ENCODE data around the gene TMEM107.
A peak's percentile ranks its signal among the peaks of the same experiment; 100 is the strongest.

TMEM107 gene

GRCh38 chr17:8138672-8139371, 37.4 kb downstream of the TMEM107 start:
- peak; percentile 40 for TF ChIP-seq CTCF (IDR thresholded peaks at IDR 0.05; ENCODE audit: insufficient read depth, low read length)
- no peak for TF ChIP-seq POLR2AphosphoS5 (IDR thresholded peaks at IDR 0.05; ENCODE audit: low read depth)
- Histone ChIP-seq H3K27me3 (ENCODE audit: insufficient read depth, poor library complexity, severe bottlenecking) (no peaks in the 10 kb centered on the region), H3K27ac (replicated peaks) (peak overlapping the region; percentile 69), H3K4me3 (replicated peaks; ENCODE audit: insufficient read depth, low read length) (peak overlapping the region; percentile 42)
- DNase-seq (ENCODE audit: low read depth in 1 of 2, low spot score in 1 of 2), result peak; percentile 57 to 85

- H3K27ac ChIP-seq (replicated peaks), result no peak overlapping the region; the same call in 1 of the 2 replicates
Observed at GRCh38 chr17:8138374-8138671, 37.9 kb downstream of the TMEM107 start.

GRCh38 chr17:8137645-8138373, 38.4 kb downstream of the TMEM107 start:
- no peaks in the 10 kb centered on the region for H3K27me3 ChIP-seq (ENCODE audit: insufficient read depth, poor library complexity, severe bottlenecking)
- no peak overlapping the region for H3K27ac ChIP-seq (replicated peaks)
- TF ChIP-seq REST (IDR thresholded peaks at IDR 0.05; ENCODE audit: insufficient replicate concordance, low read depth) (no peak), SPI1 (IDR thresholded peaks at IDR 0.05; ENCODE audit: borderline replicate concordance, low read depth) (no peak), CTCF (IDR thresholded peaks at IDR 0.05; ENCODE audit: insufficient read depth, low read length) (no peak), GABPA (IDR thresholded peaks at IDR 0.05; ENCODE audit: low read depth) (no peak), POLR2AphosphoS5 (IDR thresholded peaks at IDR 0.05; ENCODE audit: low read depth) (no peak)
- DNase-seq (ENCODE audit: low read depth in 1 of 2, low spot score in 1 of 2), result no peak
- peak overlapping the region; percentile 40 for H3K4me3 ChIP-seq (replicated peaks; ENCODE audit: insufficient read depth, low read length)

More at GRCh38 chr17:8138374-8138671, 37.9 kb downstream of the TMEM107 start:
- no peak for DNase-seq (ENCODE audit: low read depth in 1 of 2, low spot score in 1 of 2)
- peak overlapping the region; percentile 40 for H3K4me3 ChIP-seq (replicated peaks; ENCODE audit: insufficient read depth, low read length)
- TF ChIP-seq SPI1 (IDR thresholded peaks at IDR 0.05; ENCODE audit: borderline replicate concordance, low read depth), result no peak
- TF ChIP-seq REST (IDR thresholded peaks at IDR 0.05; ENCODE audit: insufficient replicate concordance, low read depth), result no peak
- TF ChIP-seq GABPA (IDR thresholded peaks at IDR 0.05; ENCODE audit: low read depth), result no peak
- no peak for TF ChIP-seq CTCF (IDR thresholded peaks at IDR 0.05; ENCODE audit: insufficient read depth, low read length)
- no peak for TF ChIP-seq POLR2AphosphoS5 (IDR thresholded peaks at IDR 0.05; ENCODE audit: low read depth)
- H3K27me3 ChIP-seq (ENCODE audit: insufficient read depth, poor library complexity, severe bottlenecking), result no peaks in the 10 kb centered on the region

All from HL-60 (cell line).